ENCODE results near the gene PRORP. TPM values are rescaled to one million over a fixed set of nuclear protein-coding genes. Genes with fewer than 3 reads are reported as not detected.

The PRORP gene
- total RNA-seq, result 10 to 100 TPM; 12.5 to 21.8 TPM

DNA sequence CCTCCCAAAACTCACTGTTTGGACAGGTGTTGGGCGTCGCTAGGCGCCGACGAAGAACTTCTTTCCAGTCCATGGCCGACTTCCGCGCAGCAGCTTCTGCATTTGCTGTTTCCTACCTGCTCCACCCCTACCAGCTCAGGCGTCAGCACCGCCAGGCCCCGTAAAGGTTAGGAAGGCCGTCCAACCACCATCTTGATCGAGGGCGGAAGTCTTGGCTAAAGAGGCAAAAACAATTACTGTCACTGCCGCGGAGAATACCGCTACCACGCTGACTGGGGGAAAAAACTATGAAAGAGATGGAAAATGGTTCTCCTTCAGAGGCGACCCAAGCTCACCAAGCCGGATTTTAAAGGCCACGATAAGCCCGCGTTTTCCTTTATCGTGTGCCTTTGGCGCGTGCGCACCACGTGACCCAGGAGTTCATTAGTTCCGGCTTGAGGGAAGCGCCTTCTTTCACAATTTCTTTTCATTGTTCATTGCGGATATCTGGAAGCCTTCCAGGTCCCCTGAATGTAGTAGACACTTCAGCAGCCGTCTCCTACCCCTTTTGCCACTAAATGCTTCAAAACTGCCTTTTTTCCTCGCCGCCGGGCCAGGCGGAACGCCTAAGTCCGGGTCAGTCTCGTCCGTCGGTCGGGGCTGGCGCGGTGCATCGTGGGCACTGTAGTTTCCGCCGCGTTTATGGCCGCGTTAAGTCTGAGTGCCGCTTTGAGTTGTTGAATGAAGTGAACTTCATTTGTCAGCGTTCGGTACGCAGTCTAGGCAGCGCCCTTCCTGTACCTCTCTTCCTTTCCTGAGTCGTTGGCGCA lies at the start of gene PRORP, which contains the start of gene PPP2R3C:
TSS of gene PRORP (plus strand) at position 666 of the 809 bp plus-strand sequence. CDS start 694 bp downstream, outside the sequence.
TSS of gene PPP2R3C (minus strand) at position 104 of the 809 bp plus-strand sequence. CDS start at position 73, 31 bp downstream.
- peak within 1 kb of the TSS; percentile 87 to 98 (median 94) for H3K27ac ChIP-seq
- TF ChIP-seq POLR2A (IDR thresholded peaks at IDR 0.05), result peak; percentile 62 to 83 (median 71)
- TF ChIP-seq, protein P1, sequence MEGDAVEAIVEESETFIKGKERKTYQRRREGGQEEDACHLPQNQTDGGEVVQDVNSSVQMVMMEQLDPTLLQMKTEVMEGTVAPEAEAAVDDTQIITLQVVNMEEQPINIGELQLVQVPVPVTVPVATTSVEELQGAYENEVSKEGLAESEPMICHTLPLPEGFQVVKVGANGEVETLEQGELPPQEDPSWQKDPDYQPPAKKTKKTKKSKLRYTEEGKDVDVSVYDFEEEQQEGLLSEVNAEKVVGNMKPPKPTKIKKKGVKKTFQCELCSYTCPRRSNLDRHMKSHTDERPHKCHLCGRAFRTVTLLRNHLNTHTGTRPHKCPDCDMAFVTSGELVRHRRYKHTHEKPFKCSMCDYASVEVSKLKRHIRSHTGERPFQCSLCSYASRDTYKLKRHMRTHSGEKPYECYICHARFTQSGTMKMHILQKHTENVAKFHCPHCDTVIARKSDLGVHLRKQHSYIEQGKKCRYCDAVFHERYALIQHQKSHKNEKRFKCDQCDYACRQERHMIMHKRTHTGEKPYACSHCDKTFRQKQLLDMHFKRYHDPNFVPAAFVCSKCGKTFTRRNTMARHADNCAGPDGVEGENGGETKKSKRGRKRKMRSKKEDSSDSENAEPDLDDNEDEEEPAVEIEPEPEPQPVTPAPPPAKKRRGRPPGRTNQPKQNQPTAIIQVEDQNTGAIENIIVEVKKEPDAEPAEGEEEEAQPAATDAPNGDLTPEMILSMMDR (IDR thresholded peaks at IDR 0.05), result no peak
- peak; percentile 87 to 98 (median 94) for DNase-seq
- peak; percentile 93 for ATAC-seq
- no peaks in the 10 kb centered on the region for H3K9me3 ChIP-seq
- H3K36me3 ChIP-seq (replicated peaks in 1 of 2; ENCODE audit: insufficient read depth in 1 of 2, low read depth in 2 of 2), result no peaks in the 10 kb centered on the region
- peaks cover 25% of the 10 kb centered on the region for H3K4me1 ChIP-seq
- H3K27me3 ChIP-seq, result no peaks in the 10 kb centered on the region
- WGBS, 2 donors, result 0% methylated on average over 27 to 57 of the region's 57 CpGs
- intact Hi-C loops (cut with DNase I), result no loop called here
- H3K4me3 ChIP-seq, result peak within 1 kb of the TSS; percentile 47 to 69

DNA sequence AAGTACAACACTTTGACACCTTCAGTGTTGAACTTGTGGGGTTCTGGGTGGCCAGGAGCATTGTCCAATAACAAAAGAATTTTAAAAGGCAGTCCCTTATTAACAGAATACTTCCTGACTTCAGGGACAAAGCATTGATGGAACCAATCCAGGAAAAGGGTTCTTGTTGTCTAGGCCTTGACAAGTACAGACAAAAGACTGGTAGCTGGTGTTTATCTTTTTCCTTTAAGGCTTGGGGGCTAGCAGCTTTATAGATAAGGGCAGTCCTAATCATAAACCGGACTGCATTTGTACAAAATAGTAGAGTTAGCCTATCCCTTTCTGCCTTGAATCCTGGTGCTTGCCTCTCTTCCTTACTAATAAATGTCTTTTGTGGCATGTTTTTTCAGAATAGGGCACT lies 48.9 kb upstream of the PRORP start:
- 72 to 78% methylated on average over 1 of the region's 1 CpG for WGBS, 2 donors
- Histone ChIP-seq H3K27me3 (no peaks in the 10 kb centered on the region), H3K4me1 (no peaks in the 10 kb centered on the region), H3K36me3 (replicated peaks in 1 of 2; ENCODE audit: insufficient read depth in 1 of 2, low read depth in 2 of 2) (peaks cover 0 to 4% of the 10 kb centered on the region in 2 donors), H3K27ac (no peak overlapping the region), H3K9me3 (no peaks in the 10 kb centered on the region), H3K4me3 (no peak overlapping the region)
- DNase-seq (no peak), ATAC-seq (no peak)
- TF ChIP-seq, protein P1 (IDR thresholded peaks at IDR 0.05), result no peak
- no peak for TF ChIP-seq POLR2A (IDR thresholded peaks at IDR 0.05)
- intact Hi-C loops (cut with DNase I), result no loop called here

- no peak for DNase-seq
- ATAC-seq, result no peak
- 71 to 76% methylated on average over 2 of the region's 2 CpGs for WGBS, 2 donors
- TF ChIP-seq, protein P1 (IDR thresholded peaks at IDR 0.05), result no peak
- no peak for TF ChIP-seq POLR2A (IDR thresholded peaks at IDR 0.05)
- Histone ChIP-seq H3K9me3 (no peaks in the 10 kb centered on the region), H3K36me3 (replicated peaks in 1 of 2; ENCODE audit: insufficient read depth in 1 of 2, low read depth in 2 of 2) (peaks cover 0 to 12% of the 10 kb centered on the region in 2 donors), H3K4me3 (no peak overlapping the region), H3K27ac (no peak overlapping the region), H3K4me1 (no peaks in the 10 kb centered on the region), H3K27me3 (no peaks in the 10 kb centered on the region)
- intact Hi-C loops (cut with DNase I), result no loop called here
Measured at GRCh38 chr14:35078082-35078481, 44.3 kb upstream of the PRORP start.

DNA sequence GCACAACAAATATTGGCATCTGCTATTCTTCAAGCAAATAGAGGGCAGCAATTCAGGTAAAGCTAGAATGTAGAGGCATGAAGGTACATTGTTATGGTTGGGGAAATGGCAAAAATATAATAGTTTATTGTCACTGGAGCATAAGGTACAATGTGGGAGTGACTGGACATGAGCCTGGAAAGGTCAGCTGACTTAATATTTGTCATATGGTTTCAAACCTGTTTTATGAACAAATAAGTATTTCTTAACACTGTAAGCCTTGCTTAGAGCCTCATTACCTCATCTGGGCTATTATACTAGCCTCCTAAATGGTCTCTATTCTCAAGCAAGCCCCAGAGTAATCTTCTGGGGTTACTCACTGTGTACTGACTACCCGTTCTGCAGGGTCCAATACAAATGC lies 42.6 kb upstream of the PRORP start:
- TF ChIP-seq POLR2A (IDR thresholded peaks at IDR 0.05), result no peak
- TF ChIP-seq, protein P1 (IDR thresholded peaks at IDR 0.05), result no peak
- intact Hi-C loops (cut with DNase I), result no loop called here
- no peak for DNase-seq
- Histone ChIP-seq H3K9me3 (no peaks in the 10 kb centered on the region), H3K4me1 (no peaks in the 10 kb centered on the region), H3K4me3 (no peak overlapping the region), H3K36me3 (replicated peaks in 1 of 2; ENCODE audit: insufficient read depth in 1 of 2, low read depth in 2 of 2) (peaks cover 4 to 14% of the 10 kb centered on the region in 2 donors), H3K27ac (no peak overlapping the region), H3K27me3 (no peaks in the 10 kb centered on the region)
- ATAC-seq, result no peak
- WGBS, 2 donors, result 67 to 74% methylated on average over 1 of the region's 1 CpG

All from body of pancreas (tissue), 4 donors.